Measurements from ENCODE around the gene OR1Q1.

GRCh38 chr9:122619996-122620395 is 5.5 kb downstream of the OR1Q1 start:
- TF ChIP-seq, protein P1, sequence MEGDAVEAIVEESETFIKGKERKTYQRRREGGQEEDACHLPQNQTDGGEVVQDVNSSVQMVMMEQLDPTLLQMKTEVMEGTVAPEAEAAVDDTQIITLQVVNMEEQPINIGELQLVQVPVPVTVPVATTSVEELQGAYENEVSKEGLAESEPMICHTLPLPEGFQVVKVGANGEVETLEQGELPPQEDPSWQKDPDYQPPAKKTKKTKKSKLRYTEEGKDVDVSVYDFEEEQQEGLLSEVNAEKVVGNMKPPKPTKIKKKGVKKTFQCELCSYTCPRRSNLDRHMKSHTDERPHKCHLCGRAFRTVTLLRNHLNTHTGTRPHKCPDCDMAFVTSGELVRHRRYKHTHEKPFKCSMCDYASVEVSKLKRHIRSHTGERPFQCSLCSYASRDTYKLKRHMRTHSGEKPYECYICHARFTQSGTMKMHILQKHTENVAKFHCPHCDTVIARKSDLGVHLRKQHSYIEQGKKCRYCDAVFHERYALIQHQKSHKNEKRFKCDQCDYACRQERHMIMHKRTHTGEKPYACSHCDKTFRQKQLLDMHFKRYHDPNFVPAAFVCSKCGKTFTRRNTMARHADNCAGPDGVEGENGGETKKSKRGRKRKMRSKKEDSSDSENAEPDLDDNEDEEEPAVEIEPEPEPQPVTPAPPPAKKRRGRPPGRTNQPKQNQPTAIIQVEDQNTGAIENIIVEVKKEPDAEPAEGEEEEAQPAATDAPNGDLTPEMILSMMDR (IDR thresholded peaks at IDR 0.05; ENCODE audit: low read depth, low read length, poor library complexity, severe bottlenecking) = no peak
- TF ChIP-seq EZH2phosphoT487 (IDR thresholded peaks at IDR 0.05; ENCODE audit: borderline replicate concordance, low read length) = no peak

All from DOHH2 (cell line).